Lung (tissue), 12 donors: ENCODE data around the gene CTTNBP2. TPM values are rescaled to one million over a fixed set of nuclear protein-coding genes. Genes with fewer than 3 reads are reported as not detected.

Source experiments
- ATAC-seq: fragments of 200-7000 bp; cut with Tn5 transposase; one replicate; pipeline ENCODE4 v1.9.1; 2020; ENCODE audit warnings: moderate number of reproducible peaks; ENCODE audit not compliant: insufficient read depth, low FRiP score
- DNase-seq, 3 donors: peaks; one replicate each; pipeline ENCODE4 v3.0.0-alpha.2; 2013 to 2017
- H3K27ac ChIP-seq, 2 donors: one replicate each; pipeline ENCODE4 v1.5.1; 2013; ENCODE audit warnings: mild to moderate bottlenecking in 2 of 2, moderate library complexity in 2 of 2, control low read depth in 1 of 2, inconsistent platforms in 1 of 2, low read depth in 1 of 2, low read length in 1 of 2
- H3K27me3 ChIP-seq, 3 donors: one replicate each; pipeline ENCODE4 v1.5.1; 2013; ENCODE audit warnings: low read length in 2 of 3; ENCODE audit not compliant: control insufficient read depth in 3 of 3, insufficient read depth in 3 of 3
- H3K36me3 ChIP-seq, 4 donors: one replicate each; pipeline ENCODE4 v1.5.1; 2013; ENCODE audit warnings: low read length in 4 of 4, mild to moderate bottlenecking in 1 of 4, moderate library complexity in 1 of 4; ENCODE audit not compliant: control insufficient read depth in 4 of 4, insufficient read depth in 4 of 4
- H3K4me1 ChIP-seq, 5 donors: one replicate each; pipeline ENCODE4 v1.5.1; 2013; ENCODE audit warnings: low read length in 5 of 5, mild to moderate bottlenecking in 2 of 5, moderate library complexity in 1 of 5; ENCODE audit not compliant: control insufficient read depth in 5 of 5, insufficient read depth in 5 of 5
- H3K4me3 ChIP-seq: one replicate; pipeline ENCODE4 v1.5.1; 2013; ENCODE audit warnings: mild to moderate bottlenecking, control low read depth, moderate library complexity
- H3K9ac ChIP-seq, 2 donors: one replicate each; pipeline ENCODE4 v1.5.1; 2013; ENCODE audit warnings: low read length in 2 of 2, control low read depth in 1 of 2; ENCODE audit not compliant: insufficient read depth in 1 of 2
- H3K9me3 ChIP-seq, 4 donors: one replicate each; pipeline ENCODE4 v1.5.1; 2013; ENCODE audit warnings: low read length in 3 of 4, mild to moderate bottlenecking in 1 of 4, moderate library complexity in 1 of 4; ENCODE audit not compliant: control insufficient read depth in 4 of 4, insufficient read depth in 3 of 4
- WGBS, 2 donors: extraction: QIAGEN DNeasy Blood & Tissue Kit; methylation state at CpG; one replicate each; pipeline ENCODE4 v1.1.7; 2013; 5-methylcytosine and 5-hydroxymethylcytosine counted together
- polyA plus RNA-seq, 2 donors: library from polyadenylated mRNA; stranded (reverse); fragments of 200-250 nt; gene quantifications; one replicate each; pipeline ENCODE4 v1.2.1, GENCODE V29; 2013
- total RNA-seq, 2 donors: library from RNA; depleted of rRNA in 1 of 2; stranded (reverse); fragments of >200 nt in 1 of 2; gene quantifications; one replicate each; pipeline ENCODE4 v1.2.1, GENCODE V29; 2014 to 2021
- TF ChIP-seq, protein P1 (sequence below): IDR thresholded peaks from 2 replicates; pipeline ENCODE4 v1.5.1; 2012; ENCODE audit warnings: mild to moderate bottlenecking; ENCODE audit errors: control extremely low read depth, extremely low read depth
- donor health status: control.
- donor health status: control.
- donor health status: Bipolar disorder and iron deficiency.
- donor health status: healthy.
- donor health status: DM: yes; HTN: yes; CAD: no.

CTTNBP2 gene
- total and polyA plus RNA-seq, 4 donors = 0.63 to 15.4 (median 2.4) TPM

DNA sequence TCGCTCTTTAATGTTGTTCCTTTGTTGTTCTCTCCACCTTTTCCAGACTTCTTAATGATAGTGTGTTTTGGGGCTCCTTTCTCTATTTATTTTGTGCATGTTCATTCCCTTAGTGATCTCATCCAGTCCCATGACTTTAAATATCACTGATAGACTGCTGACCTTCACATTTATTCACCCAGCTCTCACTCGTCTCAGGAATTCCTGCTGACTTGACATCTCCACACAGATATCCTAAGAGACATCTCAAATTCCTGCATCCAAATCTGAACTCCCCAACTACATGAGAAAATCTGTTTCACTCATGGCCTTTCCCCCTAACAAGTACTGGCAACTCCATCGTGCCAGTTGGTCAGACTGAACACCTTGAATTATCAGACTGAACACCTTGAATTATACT, 111.2 kb downstream of the CTTNBP2 start:
- ATAC-seq (no peak), DNase-seq (no peak)
- Histone ChIP-seq H3K4me1 (no peaks in the 10 kb centered on the region), H3K27me3 (no peaks in the 10 kb centered on the region), H3K36me3 (peaks cover 0 to 27% (median 6%) of the 10 kb centered on the region in 4 donors), H3K9ac (no peak overlapping the region), H3K4me3 (no peak overlapping the region), H3K9me3 (no peaks in the 10 kb centered on the region), H3K27ac (no peak overlapping the region)
- 82 to 94% methylated on average over 3 of the region's 3 CpGs for WGBS, 2 donors
- TF ChIP-seq, protein P1, sequence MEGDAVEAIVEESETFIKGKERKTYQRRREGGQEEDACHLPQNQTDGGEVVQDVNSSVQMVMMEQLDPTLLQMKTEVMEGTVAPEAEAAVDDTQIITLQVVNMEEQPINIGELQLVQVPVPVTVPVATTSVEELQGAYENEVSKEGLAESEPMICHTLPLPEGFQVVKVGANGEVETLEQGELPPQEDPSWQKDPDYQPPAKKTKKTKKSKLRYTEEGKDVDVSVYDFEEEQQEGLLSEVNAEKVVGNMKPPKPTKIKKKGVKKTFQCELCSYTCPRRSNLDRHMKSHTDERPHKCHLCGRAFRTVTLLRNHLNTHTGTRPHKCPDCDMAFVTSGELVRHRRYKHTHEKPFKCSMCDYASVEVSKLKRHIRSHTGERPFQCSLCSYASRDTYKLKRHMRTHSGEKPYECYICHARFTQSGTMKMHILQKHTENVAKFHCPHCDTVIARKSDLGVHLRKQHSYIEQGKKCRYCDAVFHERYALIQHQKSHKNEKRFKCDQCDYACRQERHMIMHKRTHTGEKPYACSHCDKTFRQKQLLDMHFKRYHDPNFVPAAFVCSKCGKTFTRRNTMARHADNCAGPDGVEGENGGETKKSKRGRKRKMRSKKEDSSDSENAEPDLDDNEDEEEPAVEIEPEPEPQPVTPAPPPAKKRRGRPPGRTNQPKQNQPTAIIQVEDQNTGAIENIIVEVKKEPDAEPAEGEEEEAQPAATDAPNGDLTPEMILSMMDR = no peak

DNA sequence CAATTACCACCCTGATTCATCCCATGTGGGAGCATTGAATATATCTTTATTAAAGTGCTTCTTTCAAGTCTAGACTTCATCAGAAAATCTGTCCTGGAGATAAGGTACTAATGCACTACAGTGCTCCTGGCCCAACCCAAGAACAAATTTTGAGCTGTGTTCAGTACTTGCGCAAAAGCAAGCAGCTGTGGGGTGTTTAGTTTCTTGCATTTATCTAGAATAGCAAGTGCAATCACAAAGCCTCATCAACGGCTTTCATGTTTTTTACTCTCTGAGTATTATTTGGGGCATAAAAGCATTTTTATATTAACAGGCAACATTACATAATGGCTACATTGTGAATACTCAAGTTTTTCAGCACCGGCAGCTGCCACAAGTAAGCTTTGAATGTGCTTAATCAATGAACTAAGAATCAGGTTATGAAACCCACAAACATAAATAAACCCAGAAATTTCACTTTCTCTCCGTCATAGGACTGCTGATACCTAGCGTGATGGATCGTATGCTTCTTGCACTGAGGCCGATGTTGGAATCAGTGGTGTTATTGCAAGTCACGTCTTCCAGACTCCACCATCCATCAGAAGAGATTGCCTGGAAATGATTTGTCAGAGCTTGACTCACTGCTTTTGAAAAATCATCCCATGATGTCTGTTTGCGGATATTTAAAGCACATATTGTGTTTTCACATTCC, 113.1 kb downstream of the CTTNBP2 start:
- TF ChIP-seq, protein P1 = no peak
- H3K9me3 ChIP-seq = no peaks in the 10 kb centered on the region
- H3K27ac ChIP-seq = no peak overlapping the region
- no peak overlapping the region for H3K4me3 ChIP-seq
- no peak for ATAC-seq
- no peak for DNase-seq
- H3K27me3 ChIP-seq = no peaks in the 10 kb centered on the region
- WGBS, 2 donors = 86 to 90% methylated on average over 9 of the region's 9 CpGs
- peaks cover 0 to 25% (median 7%) of the 10 kb centered on the region in 4 donors for H3K36me3 ChIP-seq
- no peak overlapping the region for H3K9ac ChIP-seq
- H3K4me1 ChIP-seq = no peaks in the 10 kb centered on the region

DNA sequence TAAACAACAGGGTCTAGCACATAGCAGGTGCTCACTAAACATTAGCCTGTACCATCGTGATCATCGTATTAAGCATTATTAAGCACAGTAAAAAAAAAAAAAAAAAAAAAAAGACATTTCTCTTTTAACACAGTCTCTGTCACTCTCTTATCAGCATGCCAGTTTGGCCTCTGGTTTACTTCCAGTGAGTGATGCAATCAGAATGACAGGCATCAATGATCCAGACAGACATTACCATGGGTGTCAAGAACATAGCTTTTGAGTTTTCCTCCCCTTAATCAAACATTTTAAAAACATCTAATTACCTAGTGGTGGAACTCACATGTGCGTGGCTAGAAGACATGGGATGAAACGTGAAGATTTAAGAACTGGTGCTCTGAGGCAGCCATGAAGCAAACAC, 115.8 kb downstream of the CTTNBP2 start:
- no peaks in the 10 kb centered on the region for H3K27me3 ChIP-seq
- TF ChIP-seq, protein P1 = no peak
- H3K9ac ChIP-seq = no peak overlapping the region
- WGBS, 2 donors = 94 to 96% methylated on average over 4 of the region's 4 CpGs
- no peaks in the 10 kb centered on the region for H3K9me3 ChIP-seq
- H3K36me3 ChIP-seq = peaks cover 0 to 27% (median 11%) of the 10 kb centered on the region in 4 donors
- no peaks in the 10 kb centered on the region for H3K4me1 ChIP-seq
- no peak overlapping the region for H3K27ac ChIP-seq
- no peak for DNase-seq
- no peak overlapping the region for H3K4me3 ChIP-seq
- ATAC-seq = no peak
